Lower leg skin (tissue), 4 donors: ENCODE results near the gene NUMB. TPM values are rescaled to one million over a fixed set of nuclear protein-coding genes. Genes with fewer than 3 reads are reported as not detected.

Source experiments
- DNase-seq, 2 donors: peaks; one replicate each; pipeline ENCODE4 v3.0.0-alpha.2; 2019; ENCODE audit warnings: low spot score in 2 of 2
- H3K4me3 ChIP-seq: fragments of 200-600 bp; sonication (generic); 2 replicates; pipeline ENCODE4 v1.5.1; 2017; ENCODE audit warnings: mild to moderate bottlenecking, low read depth; ENCODE audit not compliant: poor library complexity, severe bottlenecking
- POLR2A ChIP-seq, 2 donors: fragments of 450-650 bp; IDR thresholded peaks; one replicate each; pipeline ENCODE4 v1.6.1; 2016 to 2017; ENCODE audit warnings: antibody characterized with exemption in 2 of 2, mild to moderate bottlenecking in 1 of 2, moderate library complexity in 1 of 2
- WGBS, 2 donors: methylation state at CpG; one replicate each; pipeline ENCODE4 v1.1.5; 2018; 5-methylcytosine and 5-hydroxymethylcytosine counted together
- intact Hi-C: fragments of 100-400 bp; cut with DNase I; formaldehyde crosslinking; loops from one replicate; pipeline ENCODE4 v1.15.0; 2023; ENCODE audit warnings: low total_unique reads
- total RNA-seq, 4 donors: library from RNA; depleted of rRNA; stranded (reverse); fragments of >200 nt; gene quantifications; one replicate each; pipeline ENCODE4 v1.1.0, GENCODE V29; 2016
- TF ChIP-seq, protein P1 (sequence below), 3 donors: fragments of 450-650 bp; IDR thresholded peaks; one replicate each; pipeline ENCODE4 v1.5.1; 2016; ENCODE audit warnings: antibody characterized with exemption in 3 of 3, mild to moderate bottlenecking in 3 of 3, moderate library complexity in 2 of 3

Gene NUMB
- total RNA-seq, 4 donors from 2014 or later, result 30.3 to 69.0 (median 43.2) TPM

DNA sequence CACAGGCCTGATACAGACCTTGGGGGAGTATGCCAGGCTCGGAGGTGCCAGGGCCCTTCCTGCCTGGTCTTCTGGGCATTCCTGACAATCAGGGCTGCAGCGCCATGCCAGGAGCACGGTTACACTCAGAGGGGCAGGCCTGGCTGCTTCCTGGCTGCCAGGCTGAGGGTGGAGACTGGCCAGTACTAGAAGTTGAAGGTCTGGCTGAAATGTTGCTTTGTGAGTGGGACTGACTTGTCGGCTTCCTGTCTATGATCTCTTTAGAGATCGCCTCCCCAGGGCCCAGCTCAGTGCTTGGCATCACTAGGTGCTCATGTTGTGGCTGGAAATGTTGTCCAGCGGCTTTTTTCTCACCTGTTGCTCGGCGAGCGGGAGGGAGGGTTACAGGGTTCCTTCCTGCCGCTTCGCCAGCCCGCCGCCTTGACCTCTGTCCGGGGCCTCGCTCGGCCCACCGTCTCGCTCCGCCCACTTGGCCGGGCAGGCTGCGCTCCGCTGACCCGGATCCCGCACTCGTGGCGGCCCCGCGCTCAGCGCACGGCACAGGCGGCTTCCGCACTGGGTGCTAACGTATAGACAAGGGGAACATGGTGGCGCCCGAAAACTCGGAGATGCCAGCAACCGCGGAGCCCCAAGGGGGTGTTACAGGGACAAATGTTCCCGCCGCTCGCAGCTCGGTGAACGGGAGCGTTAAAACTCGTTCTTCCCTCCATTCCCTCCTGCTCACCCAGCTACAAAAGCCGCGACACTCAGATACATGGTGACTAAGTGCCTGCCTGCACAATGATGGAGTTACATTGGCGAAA lies 188.4 kb downstream of the NUMB start:
- no peak overlapping the region for H3K4me3 ChIP-seq
- 23 to 48% methylated on average over 41 to 47 of the region's 48 CpGs for WGBS, 2 donors
- intact Hi-C loops, result no loop called here
- TF ChIP-seq, protein P1, sequence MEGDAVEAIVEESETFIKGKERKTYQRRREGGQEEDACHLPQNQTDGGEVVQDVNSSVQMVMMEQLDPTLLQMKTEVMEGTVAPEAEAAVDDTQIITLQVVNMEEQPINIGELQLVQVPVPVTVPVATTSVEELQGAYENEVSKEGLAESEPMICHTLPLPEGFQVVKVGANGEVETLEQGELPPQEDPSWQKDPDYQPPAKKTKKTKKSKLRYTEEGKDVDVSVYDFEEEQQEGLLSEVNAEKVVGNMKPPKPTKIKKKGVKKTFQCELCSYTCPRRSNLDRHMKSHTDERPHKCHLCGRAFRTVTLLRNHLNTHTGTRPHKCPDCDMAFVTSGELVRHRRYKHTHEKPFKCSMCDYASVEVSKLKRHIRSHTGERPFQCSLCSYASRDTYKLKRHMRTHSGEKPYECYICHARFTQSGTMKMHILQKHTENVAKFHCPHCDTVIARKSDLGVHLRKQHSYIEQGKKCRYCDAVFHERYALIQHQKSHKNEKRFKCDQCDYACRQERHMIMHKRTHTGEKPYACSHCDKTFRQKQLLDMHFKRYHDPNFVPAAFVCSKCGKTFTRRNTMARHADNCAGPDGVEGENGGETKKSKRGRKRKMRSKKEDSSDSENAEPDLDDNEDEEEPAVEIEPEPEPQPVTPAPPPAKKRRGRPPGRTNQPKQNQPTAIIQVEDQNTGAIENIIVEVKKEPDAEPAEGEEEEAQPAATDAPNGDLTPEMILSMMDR (IDR thresholded peaks at IDR 0.05), result no peak
- no peak for TF ChIP-seq POLR2A (IDR thresholded peaks at IDR 0.05)
- peak in 1 of 2 donors; percentile 87 for DNase-seq

DNA sequence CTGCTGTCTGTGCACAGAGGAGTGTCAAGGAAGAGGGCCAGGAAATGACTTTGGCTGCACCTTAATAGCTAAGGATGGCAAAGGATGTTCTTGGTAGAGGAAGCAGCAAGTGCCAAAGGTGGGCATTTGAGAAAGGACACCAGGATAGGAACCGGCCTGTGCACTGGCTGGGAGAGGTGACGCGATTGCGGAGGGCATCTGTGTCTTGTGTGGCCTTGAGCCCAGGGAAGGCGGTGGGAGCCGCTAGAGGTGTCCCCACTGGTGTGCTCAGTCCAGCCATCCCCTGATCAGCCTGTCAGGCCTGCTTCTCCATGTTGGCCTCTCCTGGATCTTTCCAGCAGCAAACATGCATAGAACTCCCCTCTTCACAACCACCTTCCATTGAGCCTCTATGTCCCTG lies 190.9 kb downstream of the NUMB start:
- WGBS, 2 donors, result 97 to 99% methylated on average over 6 of the region's 6 CpGs
- DNase-seq, result peak in 1 of 2 donors; percentile 71
- intact Hi-C loops, result no loop called here
- TF ChIP-seq POLR2A (IDR thresholded peaks at IDR 0.05), result no peak
- TF ChIP-seq, protein P1 (IDR thresholded peaks at IDR 0.05), result no peak
- no peak overlapping the region for H3K4me3 ChIP-seq

DNA sequence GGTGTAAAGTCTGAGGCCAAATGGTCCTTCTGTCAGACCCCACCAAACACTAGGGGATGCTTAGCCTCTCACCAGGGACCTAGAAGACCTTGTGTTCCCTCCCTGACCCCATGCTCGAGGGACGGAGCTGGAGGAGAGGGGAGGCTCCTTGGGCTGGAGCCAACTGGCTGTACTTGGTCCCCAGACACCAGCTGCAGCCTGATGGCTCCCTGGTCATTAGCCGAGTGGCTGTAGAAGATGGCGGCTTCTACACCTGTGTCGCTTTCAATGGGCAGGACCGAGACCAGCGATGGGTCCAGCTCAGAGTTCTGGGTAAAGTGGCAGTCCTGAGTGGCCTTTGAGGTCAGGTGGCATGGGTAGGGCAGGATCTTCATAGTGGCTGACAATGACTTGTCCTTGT lies 192.0 kb downstream of the NUMB start:
- TF ChIP-seq POLR2A (IDR thresholded peaks at IDR 0.05), result no peak
- TF ChIP-seq, protein P1 (IDR thresholded peaks at IDR 0.05), result no peak
- WGBS, 2 donors, result 81 to 94% methylated on average over 5 to 7 of the region's 7 CpGs
- peak in 1 of 2 donors; percentile 62 for DNase-seq
- no peak overlapping the region for H3K4me3 ChIP-seq
- intact Hi-C loops, result no loop called here

DNA sequence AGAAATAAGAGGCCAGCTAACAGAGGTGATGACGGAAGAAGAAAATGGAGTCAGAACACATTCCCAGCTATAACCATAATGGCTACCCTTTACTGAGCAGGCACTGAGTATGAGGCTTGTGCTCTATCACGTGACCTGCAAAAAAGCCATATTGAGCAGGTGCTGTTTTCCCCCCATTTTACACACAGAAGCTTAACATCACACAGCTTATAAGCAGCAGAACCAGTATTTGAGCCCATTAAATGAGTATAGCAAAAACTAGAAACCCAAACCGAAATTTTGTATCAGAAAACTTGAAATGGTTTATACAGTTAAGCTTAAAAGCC lies 192.7 kb downstream of the NUMB start:
- TF ChIP-seq, protein P1 (IDR thresholded peaks at IDR 0.05), result no peak
- TF ChIP-seq POLR2A (IDR thresholded peaks at IDR 0.05), result no peak
- intact Hi-C loops, result no loop called here
- no peak for DNase-seq
- no peak overlapping the region for H3K4me3 ChIP-seq
- WGBS, 2 donors, result 93% methylated on average over 3 of the region's 3 CpGs

DNA sequence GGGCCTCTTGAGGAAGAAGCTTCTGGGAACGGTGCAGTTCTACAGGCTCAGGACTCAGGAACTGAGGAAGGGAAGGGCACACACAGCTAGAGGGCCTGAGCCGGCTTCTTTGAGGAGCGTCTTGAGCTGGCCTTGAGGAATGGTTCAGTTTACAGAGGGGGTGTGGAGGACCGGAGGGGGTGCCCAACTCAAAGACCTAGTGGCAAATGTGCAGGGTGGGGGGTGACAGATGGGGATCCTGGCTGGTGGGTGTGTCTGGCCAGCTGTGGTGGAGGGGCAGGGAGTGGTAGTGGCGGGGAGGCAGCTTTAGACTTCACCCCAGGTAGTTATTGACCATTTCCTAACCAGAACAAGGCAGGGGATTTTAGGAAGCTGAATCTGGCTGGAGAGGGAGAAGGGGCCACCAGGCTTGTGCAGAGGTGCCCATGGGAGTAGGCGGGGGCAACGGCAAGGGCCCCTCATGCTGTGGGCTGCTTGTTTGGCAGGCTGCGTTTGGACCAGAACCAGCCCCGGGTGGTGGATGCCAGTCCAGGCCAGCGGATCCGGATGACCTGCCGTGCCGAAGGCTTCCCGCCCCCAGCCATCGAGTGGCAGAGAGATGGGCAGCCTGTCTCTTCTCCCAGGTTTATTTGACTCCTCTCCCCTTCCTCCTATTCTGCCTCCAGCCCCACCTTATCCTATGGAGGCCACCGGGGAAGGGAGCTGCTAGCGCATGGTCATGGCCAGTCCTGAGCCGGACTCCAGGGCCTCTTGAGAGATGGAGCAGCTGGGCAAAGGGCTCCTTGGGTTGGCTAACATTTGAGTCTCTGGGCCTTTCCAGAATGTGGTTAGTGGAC lies 193.2 kb downstream of the NUMB start:
- peak in 1 of 2 donors; percentile 76 for DNase-seq
- TF ChIP-seq, protein P1 (IDR thresholded peaks at IDR 0.05), result no peak
- TF ChIP-seq POLR2A (IDR thresholded peaks at IDR 0.05), result no peak
- intact Hi-C loops, result no loop called here
- H3K4me3 ChIP-seq, result no peak overlapping the region
- WGBS, 2 donors, result 84% methylated on average over 18 of the region's 18 CpGs
